Measurements from ENCODE around the gene GRM8.

DNA sequence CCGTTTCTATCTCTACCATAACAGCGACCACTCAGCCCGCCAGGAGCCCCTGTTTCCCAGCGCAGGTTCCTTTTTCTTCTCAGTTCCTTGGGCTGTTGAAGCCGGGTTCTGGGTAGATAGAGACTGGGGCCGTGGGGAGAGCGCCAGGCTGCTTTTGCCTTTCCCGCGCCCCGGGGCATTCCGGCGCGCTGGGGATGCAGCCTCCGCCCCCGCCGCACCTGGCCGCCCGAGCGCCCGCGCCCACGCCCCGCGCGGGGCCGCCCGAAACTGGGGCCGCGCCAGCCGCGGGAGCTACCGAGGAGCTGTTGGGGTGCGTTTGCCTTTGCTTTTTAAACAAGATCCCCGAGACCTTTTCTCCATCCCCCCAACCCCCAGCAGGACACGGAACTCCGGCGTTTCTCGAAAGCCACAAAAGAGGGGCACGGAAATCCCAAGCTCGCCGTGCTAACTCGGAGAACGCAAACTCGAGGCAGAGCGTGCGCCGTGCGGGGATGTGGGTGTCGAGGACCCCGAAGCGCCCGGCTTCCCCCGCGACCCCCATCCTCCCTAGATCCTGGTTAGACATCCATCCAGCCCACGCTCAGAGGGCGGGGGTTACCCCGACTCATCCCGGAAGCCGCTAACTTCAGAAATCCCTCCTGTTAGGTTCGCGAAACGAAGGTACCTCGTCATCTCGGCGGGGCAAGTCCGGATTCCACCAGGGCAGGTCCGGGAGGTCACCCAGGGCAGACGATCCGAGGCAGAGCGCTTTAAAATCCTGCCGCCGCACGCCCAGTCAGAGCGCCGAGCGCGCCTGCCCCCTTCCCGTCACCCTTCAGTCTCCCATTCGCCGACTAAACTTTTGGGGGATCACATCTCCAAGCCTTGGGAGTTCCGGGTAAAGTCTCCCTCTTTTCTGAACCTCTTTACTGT, 1.0 kb downstream of the GRM8 start:
- TF ChIP-seq, protein P1, sequence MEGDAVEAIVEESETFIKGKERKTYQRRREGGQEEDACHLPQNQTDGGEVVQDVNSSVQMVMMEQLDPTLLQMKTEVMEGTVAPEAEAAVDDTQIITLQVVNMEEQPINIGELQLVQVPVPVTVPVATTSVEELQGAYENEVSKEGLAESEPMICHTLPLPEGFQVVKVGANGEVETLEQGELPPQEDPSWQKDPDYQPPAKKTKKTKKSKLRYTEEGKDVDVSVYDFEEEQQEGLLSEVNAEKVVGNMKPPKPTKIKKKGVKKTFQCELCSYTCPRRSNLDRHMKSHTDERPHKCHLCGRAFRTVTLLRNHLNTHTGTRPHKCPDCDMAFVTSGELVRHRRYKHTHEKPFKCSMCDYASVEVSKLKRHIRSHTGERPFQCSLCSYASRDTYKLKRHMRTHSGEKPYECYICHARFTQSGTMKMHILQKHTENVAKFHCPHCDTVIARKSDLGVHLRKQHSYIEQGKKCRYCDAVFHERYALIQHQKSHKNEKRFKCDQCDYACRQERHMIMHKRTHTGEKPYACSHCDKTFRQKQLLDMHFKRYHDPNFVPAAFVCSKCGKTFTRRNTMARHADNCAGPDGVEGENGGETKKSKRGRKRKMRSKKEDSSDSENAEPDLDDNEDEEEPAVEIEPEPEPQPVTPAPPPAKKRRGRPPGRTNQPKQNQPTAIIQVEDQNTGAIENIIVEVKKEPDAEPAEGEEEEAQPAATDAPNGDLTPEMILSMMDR (IDR thresholded peaks at IDR 0.05) = no peak
- TF ChIP-seq EP300 (IDR thresholded peaks at IDR 0.05) = no peak
